GM21390 (cell line): ENCODE results near the gene ATP6V0D1.

Experiments used
- ATAC-seq: cut with Tn5 transposase; IDR thresholded peaks from one replicate; pipeline ENCODE4 v1.9.1; 2021; ENCODE audit not compliant: unreplicated experiment

The ATP6V0D1 gene

DNA sequence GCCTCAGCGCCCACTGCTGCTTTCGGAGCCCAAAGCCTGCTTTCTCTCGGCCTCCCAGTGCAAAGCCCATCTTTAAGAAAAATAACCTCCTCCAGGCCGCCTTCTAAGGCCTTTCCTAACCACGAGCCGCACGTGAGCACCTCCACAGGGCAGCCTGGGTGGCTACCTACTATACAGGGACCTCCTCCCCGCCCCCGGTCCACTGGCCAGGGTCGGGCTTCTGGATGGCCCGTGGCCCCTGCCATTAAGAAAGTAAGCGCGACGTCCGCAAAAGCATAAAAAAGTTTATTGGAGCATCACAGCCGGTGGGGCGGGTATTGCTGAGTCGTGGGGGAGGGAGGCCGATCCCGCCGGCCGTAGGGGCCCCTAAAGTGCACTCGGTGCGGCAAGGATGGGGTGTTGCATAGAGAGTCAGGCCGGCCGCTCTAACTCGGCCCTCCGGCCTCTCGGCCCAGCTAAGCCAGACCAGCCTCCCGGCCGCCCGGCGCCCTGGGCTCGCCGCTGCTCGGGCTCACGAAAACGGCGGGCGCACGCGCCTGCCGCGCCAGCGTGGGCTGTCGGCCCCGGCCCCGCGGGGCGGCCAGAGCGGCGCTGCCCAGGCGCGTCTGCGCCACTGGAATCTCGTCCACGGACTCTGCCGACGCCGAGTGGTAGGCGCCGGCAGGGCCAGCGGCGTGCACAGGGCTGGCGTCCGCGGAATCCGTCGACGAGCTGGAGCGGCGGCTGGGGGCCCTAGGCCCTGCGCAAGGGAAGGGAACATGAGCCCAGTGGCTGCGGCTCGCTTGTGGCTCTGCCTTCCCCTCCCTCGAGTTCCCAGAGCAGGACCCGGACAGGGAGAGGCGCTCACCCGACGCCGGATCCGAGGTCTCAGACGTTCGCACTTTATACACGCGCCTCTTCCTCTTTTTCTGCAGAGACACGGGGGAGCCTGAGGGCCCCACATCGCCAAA, 86.5 kb downstream of the ATP6V0D1 start:
- no peak for ATAC-seq

DNA sequence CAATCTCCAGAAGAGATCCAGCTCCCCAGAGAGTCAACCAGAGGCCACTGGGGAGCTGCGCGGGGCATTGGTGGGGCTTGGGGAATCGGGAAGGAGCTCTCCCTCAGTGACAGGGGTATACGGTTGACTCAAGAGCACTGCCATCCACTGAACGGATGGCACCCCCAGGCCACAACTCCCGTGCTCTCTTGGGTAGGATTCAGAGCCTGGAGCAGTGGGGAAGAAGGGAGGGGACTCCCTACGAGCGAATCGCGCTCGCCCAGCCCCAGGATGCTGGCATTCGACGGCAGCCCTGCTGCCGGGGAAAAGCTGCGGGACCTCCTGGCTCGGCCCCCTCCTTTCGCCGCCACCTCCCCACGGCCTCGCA, 87.2 kb downstream of the ATP6V0D1 start:
- no peak for ATAC-seq

DNA sequence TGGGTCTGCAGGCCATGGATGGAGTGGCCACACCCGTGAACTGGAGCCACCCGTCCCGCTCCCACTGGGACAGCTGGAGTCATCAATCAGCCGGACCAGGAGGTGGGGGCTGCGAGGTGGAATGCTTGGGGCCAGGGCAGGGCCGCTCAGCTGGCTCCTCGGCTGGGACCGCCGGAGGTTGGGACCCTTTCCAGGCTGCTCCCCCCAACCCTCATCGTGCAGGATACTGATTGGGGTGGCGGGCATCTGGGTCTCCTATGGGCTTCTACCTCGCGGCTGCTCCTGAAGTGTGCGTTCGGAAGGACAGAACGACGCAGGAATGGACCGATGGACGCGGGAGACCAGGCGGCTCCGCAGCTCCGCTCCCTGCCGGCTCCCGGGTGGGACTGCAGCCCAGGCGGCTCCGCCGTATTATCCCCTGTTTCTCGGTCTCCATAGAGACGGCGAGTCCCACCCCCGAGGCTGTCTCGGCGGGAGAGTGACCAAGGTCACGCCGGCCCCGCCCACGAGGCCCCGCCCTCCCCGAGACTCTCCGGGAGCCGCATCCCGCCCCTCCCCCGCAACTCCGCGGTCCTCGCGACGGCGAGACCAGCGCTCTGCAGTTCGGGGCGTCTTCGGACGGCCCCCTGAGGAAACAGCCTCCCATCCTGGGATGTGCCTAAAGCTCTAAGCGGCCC, 87.7 kb downstream of the ATP6V0D1 start, which contains the start of gene TPPP3:
Gene TPPP3, minus strand, starts transcription at position 388 of the 677 bp plus-strand sequence. CDS start 2,387 bp downstream, outside the sequence.
- ATAC-seq, result no peak

DNA sequence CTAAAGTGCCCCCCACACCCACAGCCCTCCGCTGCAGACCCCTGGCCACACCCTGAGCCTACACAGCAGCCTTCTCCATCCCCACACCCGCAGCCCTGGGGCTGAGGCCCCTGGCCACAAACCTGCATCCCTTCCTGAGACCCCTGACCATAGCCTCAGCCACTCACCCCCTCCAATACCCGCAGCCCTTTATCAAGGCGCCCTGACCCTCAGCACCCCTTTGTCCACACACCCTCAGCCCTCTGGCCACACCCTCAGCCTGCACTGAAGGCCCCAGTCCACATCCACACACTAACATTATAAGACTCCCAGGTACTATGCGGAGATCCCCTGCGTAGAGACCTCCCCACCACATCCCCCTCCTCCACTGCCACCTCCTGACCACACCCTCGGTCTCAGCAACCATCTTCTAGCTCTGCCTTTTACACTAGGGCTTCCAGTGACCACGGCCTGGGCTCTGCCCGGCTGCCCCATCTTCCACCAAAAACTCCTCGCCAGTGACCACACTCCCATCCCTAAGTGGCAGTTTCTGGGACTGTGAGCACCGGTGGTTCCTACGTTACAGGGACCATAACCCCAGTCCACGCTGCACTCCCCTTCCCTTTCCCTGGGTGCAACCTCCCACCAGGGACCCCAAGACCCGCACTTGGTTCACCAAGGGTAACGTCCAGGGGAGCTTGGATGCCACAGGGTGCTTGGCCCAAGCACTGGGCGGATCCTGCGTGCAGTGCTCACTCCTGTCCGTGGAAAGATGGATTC, 88.5 kb downstream of the ATP6V0D1 start:
- no peak for ATAC-seq

DNA sequence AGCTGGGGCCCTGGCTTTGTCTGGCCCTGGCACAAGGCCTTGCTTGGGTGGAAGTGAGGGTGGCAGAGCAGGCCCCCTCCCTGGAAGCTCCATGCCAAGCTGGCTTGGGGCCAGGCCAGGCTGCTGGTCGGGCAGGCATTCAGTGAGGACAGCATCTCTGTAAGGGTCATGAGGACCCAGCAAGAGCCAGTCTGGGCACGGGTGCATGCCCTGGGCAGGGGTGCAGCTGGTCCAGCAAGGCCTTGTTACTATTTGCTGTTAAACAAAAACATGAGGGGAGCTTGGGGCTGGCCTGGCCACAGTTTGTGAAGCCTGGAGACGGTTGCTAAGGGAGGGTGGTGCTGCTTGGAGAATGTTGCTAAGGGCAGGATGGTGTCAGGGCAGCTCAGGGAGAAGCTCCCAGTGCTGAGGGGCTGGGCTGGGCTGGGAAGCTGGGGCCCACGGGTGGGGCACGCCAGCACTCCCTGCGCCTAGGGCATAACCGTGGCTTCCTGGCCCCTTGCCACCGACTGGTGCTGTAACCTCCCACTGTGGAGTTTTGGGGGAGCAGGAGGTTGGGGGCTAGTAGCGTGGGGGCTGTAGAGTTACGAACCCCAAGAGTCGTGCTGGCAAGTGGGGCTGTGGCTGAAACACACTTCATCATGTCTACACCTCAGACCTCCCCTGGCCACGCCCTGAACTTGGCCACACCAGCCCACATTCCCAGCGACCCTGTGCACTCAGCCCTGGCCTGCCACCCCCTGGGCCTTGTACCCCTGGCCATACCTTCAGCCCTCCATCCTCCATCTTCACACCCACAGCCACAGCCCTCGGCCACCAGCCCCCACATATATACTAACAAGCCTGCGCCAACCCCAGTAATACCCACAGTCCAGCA, 89.3 kb downstream of the ATP6V0D1 start:
- ATAC-seq, result no peak

DNA sequence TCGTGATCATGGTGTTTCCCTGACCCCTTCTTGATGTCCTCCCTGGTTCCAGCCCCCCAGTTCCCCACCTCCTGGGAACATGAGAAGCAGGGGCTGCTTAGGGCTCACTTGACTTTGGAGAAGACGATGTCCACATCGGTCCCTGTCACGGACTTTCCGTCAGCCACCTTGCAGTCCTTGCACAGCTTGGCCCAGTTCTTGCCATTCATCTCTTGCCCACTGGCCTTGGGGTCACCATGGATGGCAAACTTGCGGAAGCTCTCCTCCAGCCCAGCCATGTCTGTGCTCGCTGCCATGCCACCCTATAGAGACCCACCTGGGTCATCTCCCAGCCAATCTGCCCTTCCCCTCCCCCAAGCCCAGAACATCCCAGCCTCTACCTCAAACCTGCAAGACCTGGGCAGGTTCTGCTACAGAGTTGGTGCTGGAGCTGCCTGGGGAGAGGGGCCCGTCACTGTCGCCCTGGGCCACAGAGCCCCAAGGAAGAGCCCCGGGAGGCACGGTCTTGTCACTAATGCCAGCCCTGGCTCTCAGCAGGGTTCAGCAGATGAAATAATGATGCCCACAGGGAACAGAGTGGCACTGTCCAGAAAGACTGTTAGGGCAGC, 90.0 kb downstream of the ATP6V0D1 start:
- no peak for ATAC-seq

DNA sequence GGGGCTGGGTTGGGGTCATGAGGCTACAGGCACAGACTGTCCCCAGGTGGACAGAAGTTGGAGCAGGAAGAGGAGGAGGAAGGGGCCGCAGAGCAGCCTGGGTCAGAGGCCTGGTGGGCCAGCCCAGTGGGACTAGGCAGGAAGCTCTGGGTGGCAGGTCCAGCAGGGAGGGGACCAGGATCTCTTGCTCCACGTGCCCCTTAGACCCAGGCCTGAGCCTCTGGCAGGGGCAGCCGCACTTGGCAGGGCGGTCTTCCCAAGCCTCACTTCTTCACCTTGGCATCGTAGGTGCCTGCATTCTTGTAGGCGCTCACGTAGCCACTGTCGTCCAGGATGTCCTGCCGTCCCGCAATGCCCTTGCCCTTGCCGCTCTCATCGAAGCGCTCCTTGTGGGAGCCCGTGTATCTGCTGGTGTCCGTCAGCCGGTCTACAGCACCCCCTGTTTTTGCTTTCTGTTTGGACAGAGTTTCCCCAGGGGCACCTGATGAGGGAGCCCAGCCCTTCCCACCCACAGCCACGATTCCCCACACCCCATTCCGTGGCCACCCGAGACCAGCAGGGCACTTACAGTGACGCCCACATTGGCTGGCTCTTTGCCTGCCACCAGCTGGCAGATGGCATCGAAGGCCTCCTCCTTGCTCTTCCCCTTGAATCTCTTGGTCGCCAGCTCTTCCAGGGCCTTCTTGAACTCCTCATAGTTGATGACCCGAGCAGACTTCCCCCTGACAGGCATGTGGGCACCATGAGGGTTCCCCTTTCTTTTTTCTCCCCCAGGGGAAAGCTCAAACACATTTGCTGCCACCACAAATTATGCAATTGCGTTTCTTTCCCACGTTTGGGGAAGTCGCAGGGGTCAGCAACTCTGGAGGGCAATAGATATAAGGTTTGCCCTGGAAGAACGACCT, 90.8 kb downstream of the ATP6V0D1 start:
- ATAC-seq, result no peak

DNA sequence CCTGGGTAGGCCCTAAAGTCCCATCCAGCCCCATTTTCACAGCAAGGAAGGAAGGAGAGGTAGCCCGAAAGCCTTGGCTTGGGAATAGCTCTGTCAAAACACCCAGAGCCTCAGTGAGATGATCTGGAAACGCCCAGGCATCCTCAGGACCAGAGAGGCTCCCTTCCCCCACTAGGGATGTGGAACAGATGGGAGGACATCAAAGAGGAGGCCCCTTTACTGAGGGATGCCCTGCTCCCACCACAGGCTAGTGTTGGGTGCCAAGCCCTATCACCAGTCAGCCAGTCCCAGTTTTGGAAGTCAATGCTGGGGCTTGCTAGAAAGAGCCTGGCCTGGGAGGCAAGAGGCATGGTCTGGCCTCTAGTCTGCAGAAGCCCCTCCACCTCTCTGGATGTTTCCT, 92.4 kb downstream of the ATP6V0D1 start:
- no peak for ATAC-seq

DNA sequence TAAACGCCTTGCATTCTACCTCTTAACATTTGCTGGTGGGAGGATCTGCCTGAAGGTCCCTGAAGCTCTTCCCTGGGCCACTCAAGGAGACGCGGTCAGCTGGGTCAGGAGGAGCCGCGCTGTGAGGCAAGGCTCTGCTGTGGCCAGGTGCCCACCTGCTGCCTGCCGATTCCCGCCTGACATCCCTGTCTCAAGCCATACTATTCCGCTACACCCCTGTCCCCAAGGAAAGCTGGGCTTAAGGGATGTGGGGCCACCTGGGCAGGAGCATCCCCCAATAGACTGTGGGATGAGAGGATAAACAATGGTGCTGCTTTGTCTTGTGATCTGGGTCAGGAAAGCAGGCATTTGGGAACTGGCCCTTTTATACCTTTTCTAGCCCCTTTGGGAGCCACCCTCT, 92.8 kb downstream of the ATP6V0D1 start:
- ATAC-seq, result no peak
